Psoas muscle (tissue), 8 donors: ENCODE results near the gene RPL31. TPM values are rescaled to one million over a fixed set of nuclear protein-coding genes. Genes with fewer than 3 reads are reported as not detected.
A peak's percentile ranks its signal among the peaks of the same experiment; 100 is the strongest.

ENCODE experiments used
- ATAC-seq, 4 donors: fragments of 200-7000 bp; cut with Tn5 transposase; one replicate each; pipeline ENCODE4 v1.9.1; 2020; ENCODE audit warnings: moderate library complexity in 3 of 4, mild to moderate bottlenecking in 2 of 4
- DNase-seq, 2 donors: peaks; one replicate each; pipeline ENCODE4 v3.0.0-alpha.2; 2020
- H3K27ac ChIP-seq: fragments of 200-600 bp; one replicate; pipeline ENCODE4 v1.8.0; 2022
- H3K27me3 ChIP-seq, 3 donors: fragments of 200-600 bp in 1 of 3; one replicate each; pipeline versions ENCODE4 v1.6.1 to v1.8.0; 2013 to 2022; ENCODE audit warnings: low read length in 2 of 3, mild to moderate bottlenecking in 2 of 3, moderate library complexity in 1 of 3; ENCODE audit not compliant: insufficient read depth in 3 of 3
- H3K36me3 ChIP-seq, 2 donors: fragments of 200-600 bp in 1 of 2; one replicate each; pipeline versions ENCODE4 v1.6.1 to v1.8.0; 2013 to 2022; ENCODE audit warnings: low read depth in 1 of 2, mild to moderate bottlenecking in 1 of 2, moderate library complexity in 1 of 2; ENCODE audit not compliant: insufficient read depth in 1 of 2
- H3K4me1 ChIP-seq: fragments of 200-600 bp; one replicate; pipeline ENCODE4 v1.8.0; 2022
- H3K4me3 ChIP-seq: fragments of 200-600 bp; one replicate; pipeline ENCODE4 v1.8.0; 2022; ENCODE audit warnings: mild to moderate bottlenecking
- H3K9me3 ChIP-seq: fragments of 200-600 bp; one replicate; pipeline ENCODE4 v1.8.0; 2022
- CTCF ChIP-seq: fragments of 200-600 bp; IDR thresholded peaks from one replicate; pipeline ENCODE4 v1.8.0; 2022; ENCODE audit warnings: antibody characterized with exemption
- WGBS, 3 donors: extraction: QIAGEN DNeasy Blood & Tissue Kit; methylation state at CpG; one replicate each; pipeline versions ENCODE4 v1.1.6 to v1.1.7; 2013; 5-methylcytosine and 5-hydroxymethylcytosine counted together
- intact Hi-C, 2 donors: fragments of 100-400 bp; cut with DNase I; formaldehyde crosslinking; loops; one replicate each; pipeline versions ENCODE4 v1.11.0 to v1.14.2; 2022
- polyA plus RNA-seq, 3 donors: library from polyadenylated mRNA; stranded (reverse); fragments of 200-250 nt; gene quantifications; one replicate each; pipeline ENCODE4 v1.2.3, GENCODE V29; 2013
- total RNA-seq, 4 donors: library from RNA; stranded (reverse); fragmentation: NEBNext Ultra II Directional in 2 of 4; extraction: Animal tissue kit (Norgen Biotek cat#: 25700) in 2 of 4; gene quantifications; one replicate each; pipeline versions ENCODE4 v1.2.1 to v1.2.4, GENCODE V29; 2021 to 2023
- donor health status: healthy with polysubstance abuse.
- donor health status: DM: no; HTN: no; CAD: no; lungs with moderate emphysema.
- donor health status: Bipolar disorder and iron deficiency.
- donor health status: healthy.
- donor health status: DM: yes; HTN: yes; CAD: no.
- donor health status: DM: no; HTN: no; CAD: no.
- donor health status: DM: no; HTN: no; CAD: no.
- donor health status: DM: yes; HTN: yes; CAD: no.

The RPL31 gene
- total and polyA plus RNA-seq, 7 donors = 718 to 3,893 (median 1,227) TPM

DNA sequence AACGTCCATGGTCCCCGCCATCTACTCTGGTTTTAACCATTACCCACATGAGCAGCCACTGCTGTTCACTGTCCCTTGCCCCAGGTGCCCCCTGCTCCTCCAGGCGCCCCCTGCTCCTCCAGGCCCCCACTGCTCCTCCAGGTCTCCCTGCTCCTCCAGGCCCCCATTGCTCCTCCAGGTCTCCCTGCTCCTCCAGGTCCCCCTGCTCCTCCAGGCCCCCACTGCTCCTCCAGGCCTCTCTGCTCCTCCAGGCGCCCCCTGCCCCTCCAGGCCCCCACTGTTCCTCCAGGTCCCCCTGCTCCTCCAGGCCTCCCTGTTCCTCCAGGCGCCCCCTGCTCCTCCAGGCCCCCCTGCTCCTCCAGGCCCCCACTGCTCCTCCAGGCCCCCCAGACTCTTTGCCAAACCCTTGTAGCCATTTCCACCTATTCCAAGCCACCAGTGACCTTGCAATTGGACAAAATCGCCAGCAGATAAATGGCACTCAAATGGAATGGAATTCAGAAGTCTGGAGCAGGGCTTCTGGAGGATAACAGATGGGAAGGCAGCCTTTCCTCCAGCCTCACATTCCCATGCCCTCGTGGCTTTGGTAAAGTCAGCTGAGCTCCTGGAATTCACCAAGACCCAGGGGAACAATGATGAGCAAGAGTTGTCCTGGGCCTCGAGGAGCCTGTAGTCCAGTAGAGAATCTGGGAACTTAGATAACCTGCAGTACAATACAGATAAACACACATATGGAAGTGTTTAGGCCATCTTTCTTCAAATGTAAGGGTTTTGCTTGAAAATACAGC lies 13.3 kb upstream of the RPL31 start:
- no peaks in the 10 kb centered on the region for H3K9me3 ChIP-seq
- 71 to 80% (median 79%) methylated on average over 8 of the region's 8 CpGs for WGBS, 3 donors
- ATAC-seq (no peak), DNase-seq (no peak)
- H3K27ac ChIP-seq = no peak overlapping the region
- H3K4me3 ChIP-seq = no peak overlapping the region
- no peak for TF ChIP-seq CTCF
- H3K27me3 ChIP-seq = no peaks in the 10 kb centered on the region
- intact Hi-C loops = loop anchor here in 1 of 2 donors (10.0 kb wide), 1 partner anchor 174 kb away; no protein-coding TSS in a partner anchor
- no peaks in the 10 kb centered on the region for H3K4me1 ChIP-seq
- H3K36me3 ChIP-seq = peaks cover 0 to 37% of the 10 kb centered on the region in 2 donors

- no peaks in the 10 kb centered on the region for H3K4me1 ChIP-seq
- no peaks in the 10 kb centered on the region for H3K27me3 ChIP-seq
- no peak for TF ChIP-seq CTCF
- no peak overlapping the region for H3K4me3 ChIP-seq
- no peak for ATAC-seq
- no peak overlapping the region for H3K27ac ChIP-seq
- DNase-seq = no peak
- intact Hi-C loops = loop anchor here in 1 of 2 donors (10.0 kb wide), 1 partner anchor 175 kb away; no protein-coding TSS in a partner anchor
- H3K9me3 ChIP-seq = no peaks in the 10 kb centered on the region
- 86 to 93% (median 89%) methylated on average over 3 of the region's 3 CpGs for WGBS, 3 donors
- H3K36me3 ChIP-seq = peaks cover 0 to 44% of the 10 kb centered on the region in 2 donors
Observed at GRCh38 chr2:100989666-100990065, 12.4 kb upstream of the RPL31 start.

DNA sequence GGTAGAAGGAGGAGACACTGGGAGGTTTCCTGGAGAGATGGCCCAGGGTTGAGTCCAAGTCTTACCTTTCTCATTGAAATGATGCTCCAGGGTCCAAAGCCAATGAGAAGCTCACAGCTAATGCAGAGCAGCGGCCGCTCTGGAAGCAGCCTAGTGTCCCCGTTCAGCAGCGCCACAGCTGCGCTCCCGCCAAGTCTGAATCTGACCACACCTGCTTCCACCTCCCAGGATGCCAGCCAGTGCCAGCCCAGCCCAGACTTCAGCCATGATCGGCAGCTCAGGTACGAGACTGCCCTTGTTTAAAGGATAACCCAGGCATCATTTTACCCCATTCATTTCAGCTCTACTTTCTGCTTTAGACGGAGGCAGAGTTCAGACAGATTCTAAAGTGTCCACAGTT lies 11.9 kb upstream of the RPL31 start:
- intact Hi-C loops = no loop called here
- DNase-seq = no peak
- H3K9me3 ChIP-seq = no peaks in the 10 kb centered on the region
- no peaks in the 10 kb centered on the region for H3K4me1 ChIP-seq
- TF ChIP-seq CTCF = no peak
- ATAC-seq = no peak
- H3K36me3 ChIP-seq = peaks cover 0 to 49% of the 10 kb centered on the region in 2 donors
- no peak overlapping the region for H3K4me3 ChIP-seq
- no peaks in the 10 kb centered on the region for H3K27me3 ChIP-seq
- no peak overlapping the region for H3K27ac ChIP-seq
- WGBS, 3 donors = 90% methylated on average over 9 of the region's 9 CpGs

DNA sequence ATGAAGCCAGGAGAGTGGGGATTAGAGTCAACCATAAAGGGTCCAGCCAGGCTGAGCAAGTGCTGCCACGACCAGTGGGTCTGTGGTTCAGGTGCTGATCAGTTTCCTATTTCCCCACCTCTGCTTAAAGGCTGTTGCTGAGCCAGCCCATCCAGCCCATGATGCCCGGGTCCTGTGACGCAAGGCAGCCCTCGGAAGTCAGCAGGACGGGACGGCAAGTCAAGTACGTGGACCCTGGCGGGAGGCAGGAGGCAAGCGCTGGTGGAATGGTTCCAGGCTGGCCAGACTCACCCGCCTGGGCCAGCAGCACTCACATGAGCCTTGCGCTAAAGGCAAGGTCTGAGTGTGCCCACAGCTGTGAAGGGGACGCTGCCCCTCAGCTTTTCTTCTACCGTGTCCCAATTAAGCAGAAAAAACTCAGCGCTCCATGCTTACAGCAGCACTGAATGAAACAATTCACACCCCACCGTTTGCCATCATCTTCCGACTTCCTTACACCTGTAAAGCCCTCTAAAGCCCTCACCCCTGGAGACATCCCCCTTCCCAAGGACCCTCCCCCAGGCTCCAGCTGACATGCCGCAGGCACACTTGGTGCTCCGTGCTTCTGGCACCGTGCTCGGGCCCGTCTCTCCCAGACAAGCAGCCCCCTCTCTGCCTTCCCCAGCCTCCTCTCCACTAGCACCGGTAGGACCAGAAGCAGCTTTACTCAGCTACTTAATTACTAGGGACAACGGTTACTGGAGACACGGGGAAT lies 11.3 kb upstream of the RPL31 start:
- peaks cover 0 to 56% of the 10 kb centered on the region in 2 donors for H3K36me3 ChIP-seq
- TF ChIP-seq CTCF = no peak
- intact Hi-C loops = no loop called here

More for the DNA sequence above, 11.3 kb upstream of the RPL31 start:
- H3K4me1 ChIP-seq = no peaks in the 10 kb centered on the region
- 76 to 79% (median 76%) methylated on average over 24 of the region's 24 CpGs for WGBS, 3 donors
- peak in 1 of 4 donors; percentile 13 for ATAC-seq
- H3K4me3 ChIP-seq = no peak overlapping the region
- no peak for DNase-seq
- no peaks in the 10 kb centered on the region for H3K9me3 ChIP-seq
- H3K27ac ChIP-seq = no peak overlapping the region
- H3K27me3 ChIP-seq = no peaks in the 10 kb centered on the region
